Measurements from ENCODE around the gene NSFL1C.

The NSFL1C gene

DNA sequence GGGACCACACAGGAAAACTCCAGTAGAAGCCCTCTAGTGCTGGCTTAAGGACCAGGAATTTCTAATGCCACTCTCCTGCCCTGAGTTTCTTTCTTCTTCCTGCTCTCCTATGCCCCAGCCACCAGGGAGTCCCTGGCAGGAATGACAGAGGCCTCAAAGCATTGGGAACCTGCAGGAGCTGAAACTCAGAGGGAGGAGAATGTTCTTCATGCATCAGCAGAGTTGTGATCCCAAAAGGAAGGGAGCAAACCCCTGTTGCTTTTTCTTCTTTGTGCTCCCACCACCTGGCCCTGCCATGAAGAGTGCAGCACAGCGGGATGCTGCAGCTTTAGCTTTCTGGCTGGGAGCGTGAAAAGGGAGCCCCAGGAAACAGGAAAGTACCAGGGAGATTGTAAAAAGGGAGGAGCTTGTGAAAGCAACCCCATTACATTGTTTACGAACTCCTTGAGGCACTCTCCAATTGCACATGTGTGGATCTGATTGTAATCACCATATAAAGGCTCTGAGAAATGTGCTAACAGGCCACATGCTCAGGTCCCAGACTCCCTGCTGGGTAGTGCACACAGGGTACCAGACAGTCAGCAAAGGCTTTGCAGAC lies 39.1 kb downstream of the NSFL1C start:
- H3K9me2 ChIP-seq (replicated peaks; ENCODE audit: control insufficient read depth, low read length) = no peaks in the 10 kb centered on the region
- no peaks in the 10 kb centered on the region for H4K20me1 ChIP-seq (ENCODE audit: control insufficient read depth, insufficient read depth, low read depth, low read length)
- H3K9me3 ChIP-seq (ENCODE audit: control insufficient read depth, insufficient read depth, low read length) = no peaks in the 10 kb centered on the region
- no peaks in the 10 kb centered on the region for H3K79me2 ChIP-seq (ENCODE audit: control insufficient read depth, low read length)
- peaks cover 58% of the 10 kb centered on the region for H3K4me1 ChIP-seq (ENCODE audit: control insufficient read depth, low read length)
- no peaks in the 10 kb centered on the region for H3K36me3 ChIP-seq (ENCODE audit: control insufficient read depth, low read length)
- no peak overlapping the region for H3K27ac ChIP-seq (ENCODE audit: low read depth, low read length)
- 0 out of 2 replicates have a peak, but pooled peaks cover 2% of the 10 kb centered on the region for H3F3A ChIP-seq (ENCODE audit: control insufficient read depth, insufficient read depth)
- no peak overlapping the region for H3K4me3 ChIP-seq (ENCODE audit: low read length)
- TF ChIP-seq, protein P1, sequence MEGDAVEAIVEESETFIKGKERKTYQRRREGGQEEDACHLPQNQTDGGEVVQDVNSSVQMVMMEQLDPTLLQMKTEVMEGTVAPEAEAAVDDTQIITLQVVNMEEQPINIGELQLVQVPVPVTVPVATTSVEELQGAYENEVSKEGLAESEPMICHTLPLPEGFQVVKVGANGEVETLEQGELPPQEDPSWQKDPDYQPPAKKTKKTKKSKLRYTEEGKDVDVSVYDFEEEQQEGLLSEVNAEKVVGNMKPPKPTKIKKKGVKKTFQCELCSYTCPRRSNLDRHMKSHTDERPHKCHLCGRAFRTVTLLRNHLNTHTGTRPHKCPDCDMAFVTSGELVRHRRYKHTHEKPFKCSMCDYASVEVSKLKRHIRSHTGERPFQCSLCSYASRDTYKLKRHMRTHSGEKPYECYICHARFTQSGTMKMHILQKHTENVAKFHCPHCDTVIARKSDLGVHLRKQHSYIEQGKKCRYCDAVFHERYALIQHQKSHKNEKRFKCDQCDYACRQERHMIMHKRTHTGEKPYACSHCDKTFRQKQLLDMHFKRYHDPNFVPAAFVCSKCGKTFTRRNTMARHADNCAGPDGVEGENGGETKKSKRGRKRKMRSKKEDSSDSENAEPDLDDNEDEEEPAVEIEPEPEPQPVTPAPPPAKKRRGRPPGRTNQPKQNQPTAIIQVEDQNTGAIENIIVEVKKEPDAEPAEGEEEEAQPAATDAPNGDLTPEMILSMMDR (IDR thresholded peaks at IDR 0.05; ENCODE audit: low read depth, low read length, poor library complexity, severe bottlenecking) = no peak
- no peak for TF ChIP-seq EZH2phosphoT487 (IDR thresholded peaks at IDR 0.05; ENCODE audit: borderline replicate concordance, low read length)
- peak overlapping the region; percentile 36 for H3K4me2 ChIP-seq (ENCODE audit: low read length)
- H3K27me3 ChIP-seq (ENCODE audit: control insufficient read depth, low read length) = no peaks in the 10 kb centered on the region

DNA sequence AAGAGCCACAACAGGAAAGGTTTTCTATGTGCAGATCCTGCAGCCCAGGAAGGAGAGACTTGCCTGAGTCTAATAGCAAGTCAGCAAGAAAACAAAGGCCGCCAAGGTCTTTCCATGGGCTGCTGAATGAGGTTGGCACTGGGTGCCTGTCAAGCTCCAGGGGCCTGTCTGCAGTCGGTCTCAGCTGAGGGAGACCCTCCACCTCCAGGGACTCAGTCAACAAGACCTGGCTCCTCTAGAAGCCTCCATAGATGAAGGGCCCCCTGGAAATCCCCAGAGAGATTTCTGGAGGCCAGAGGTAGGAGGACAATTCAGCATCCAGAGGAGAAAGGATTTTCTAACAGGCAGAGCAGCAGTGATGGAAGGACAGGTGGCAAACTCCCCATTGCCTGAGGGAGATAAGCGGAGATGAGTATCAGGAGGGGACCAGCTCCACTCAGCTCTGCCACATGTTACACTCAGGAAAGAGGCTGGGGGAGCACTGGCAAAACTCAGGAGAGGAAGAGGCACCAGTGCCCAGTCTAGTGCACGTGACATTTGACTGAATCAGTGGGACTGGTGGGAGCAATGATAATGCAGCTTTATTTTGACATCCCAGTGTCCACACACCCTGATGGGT lies 40.3 kb downstream of the NSFL1C start:
- 0 out of 2 replicates have a peak, but pooled peaks cover 2% of the 10 kb centered on the region for H3F3A ChIP-seq (ENCODE audit: control insufficient read depth, insufficient read depth)
- no peaks in the 10 kb centered on the region for H3K9me2 ChIP-seq (replicated peaks; ENCODE audit: control insufficient read depth, low read length)
- no peaks in the 10 kb centered on the region for H3K9me3 ChIP-seq (ENCODE audit: control insufficient read depth, insufficient read depth, low read length)
- H3K36me3 ChIP-seq (ENCODE audit: control insufficient read depth, low read length) = no peaks in the 10 kb centered on the region
- no peaks in the 10 kb centered on the region for H3K79me2 ChIP-seq (ENCODE audit: control insufficient read depth, low read length)
- H3K4me3 ChIP-seq (ENCODE audit: low read length) = no peak overlapping the region
- H3K4me2 ChIP-seq (ENCODE audit: low read length) = no peak overlapping the region
- no peaks in the 10 kb centered on the region for H4K20me1 ChIP-seq (ENCODE audit: control insufficient read depth, insufficient read depth, low read depth, low read length)
- H3K4me1 ChIP-seq (ENCODE audit: control insufficient read depth, low read length) = peaks cover 46% of the 10 kb centered on the region
- no peaks in the 10 kb centered on the region for H3K27me3 ChIP-seq (ENCODE audit: control insufficient read depth, low read length)
- no peak overlapping the region for H3K27ac ChIP-seq (ENCODE audit: low read depth, low read length)
- TF ChIP-seq, protein P1 (IDR thresholded peaks at IDR 0.05; ENCODE audit: low read depth, low read length, poor library complexity, severe bottlenecking) = no peak
- no peak for TF ChIP-seq EZH2phosphoT487 (IDR thresholded peaks at IDR 0.05; ENCODE audit: borderline replicate concordance, low read length)

DNA sequence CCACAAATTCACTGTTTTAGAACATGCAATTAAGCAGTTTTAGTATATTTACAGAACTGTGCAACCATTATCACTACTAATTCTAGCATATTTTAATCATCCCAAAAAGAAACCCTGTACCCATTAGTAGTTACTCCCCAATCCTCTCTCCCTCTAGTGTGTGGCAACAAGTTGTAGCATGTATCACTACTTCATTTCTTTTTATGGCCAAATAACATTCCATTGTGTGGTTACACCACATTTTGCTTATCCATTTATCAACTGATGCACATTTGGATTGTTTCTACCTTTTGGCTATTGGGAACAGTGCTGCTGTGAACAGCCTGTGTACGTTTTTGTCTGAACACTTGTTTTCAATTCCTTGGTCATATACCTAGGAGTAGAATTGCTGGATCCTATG lies 42.3 kb downstream of the NSFL1C start:
- Histone ChIP-seq H3K27me3 (ENCODE audit: control insufficient read depth, low read length) (no peaks in the 10 kb centered on the region), H3F3A (ENCODE audit: control insufficient read depth, insufficient read depth) (no peaks in the 10 kb centered on the region), H3K79me2 (ENCODE audit: control insufficient read depth, low read length) (no peaks in the 10 kb centered on the region), H3K9me3 (ENCODE audit: control insufficient read depth, insufficient read depth, low read length) (peaks cover 7% of the 10 kb centered on the region; the same call in 1 of the 2 replicates), H3K27ac (ENCODE audit: low read depth, low read length) (no peak overlapping the region), H3K4me2 (ENCODE audit: low read length) (no peak overlapping the region), H3K4me3 (ENCODE audit: low read length) (no peak overlapping the region), H3K4me1 (ENCODE audit: control insufficient read depth, low read length) (peaks cover 28% of the 10 kb centered on the region), H3K36me3 (ENCODE audit: control insufficient read depth, low read length) (no peaks in the 10 kb centered on the region), H4K20me1 (ENCODE audit: control insufficient read depth, insufficient read depth, low read depth, low read length) (no peaks in the 10 kb centered on the region), H3K9me2 (replicated peaks; ENCODE audit: control insufficient read depth, low read length) (no peaks in the 10 kb centered on the region)
- no peak for TF ChIP-seq EZH2phosphoT487 (IDR thresholded peaks at IDR 0.05; ENCODE audit: borderline replicate concordance, low read length)
- TF ChIP-seq, protein P1 (IDR thresholded peaks at IDR 0.05; ENCODE audit: low read depth, low read length, poor library complexity, severe bottlenecking) = no peak

Measured in DOHH2 (cell line).